Psoas muscle (tissue), 8 donors: ENCODE data around the gene YAP1. TPM values are rescaled to one million over a fixed set of nuclear protein-coding genes. Genes with fewer than 3 reads are reported as not detected.
A peak's percentile ranks its signal among the peaks of the same experiment; 100 is the strongest.

Source experiments
- ATAC-seq, 4 donors: fragments of 200-7000 bp; cut with Tn5 transposase; one replicate each; pipeline ENCODE4 v1.9.1; 2020; ENCODE audit warnings: moderate library complexity in 3 of 4, mild to moderate bottlenecking in 2 of 4
- DNase-seq, 2 donors: peaks; one replicate each; pipeline ENCODE4 v3.0.0-alpha.2; 2020
- H3K27ac ChIP-seq: fragments of 200-600 bp; one replicate; pipeline ENCODE4 v1.8.0; 2022
- H3K27me3 ChIP-seq, 3 donors: fragments of 200-600 bp in 1 of 3; one replicate each; pipeline versions ENCODE4 v1.6.1 to v1.8.0; 2013 to 2022; ENCODE audit warnings: low read length in 2 of 3, mild to moderate bottlenecking in 2 of 3, moderate library complexity in 1 of 3; ENCODE audit not compliant: insufficient read depth in 3 of 3
- H3K36me3 ChIP-seq, 2 donors: fragments of 200-600 bp in 1 of 2; one replicate each; pipeline versions ENCODE4 v1.6.1 to v1.8.0; 2013 to 2022; ENCODE audit warnings: low read depth in 1 of 2, mild to moderate bottlenecking in 1 of 2, moderate library complexity in 1 of 2; ENCODE audit not compliant: insufficient read depth in 1 of 2
- H3K4me1 ChIP-seq: fragments of 200-600 bp; one replicate; pipeline ENCODE4 v1.8.0; 2022
- H3K4me3 ChIP-seq: fragments of 200-600 bp; one replicate; pipeline ENCODE4 v1.8.0; 2022; ENCODE audit warnings: mild to moderate bottlenecking
- H3K9me3 ChIP-seq: fragments of 200-600 bp; one replicate; pipeline ENCODE4 v1.8.0; 2022
- WGBS, 3 donors: extraction: QIAGEN DNeasy Blood & Tissue Kit; methylation state at CpG; one replicate each; pipeline versions ENCODE4 v1.1.6 to v1.1.7; 2013; 5-methylcytosine and 5-hydroxymethylcytosine counted together
- intact Hi-C, 2 donors: fragments of 100-400 bp; cut with DNase I; formaldehyde crosslinking; loops; one replicate each; pipeline versions ENCODE4 v1.11.0 to v1.14.2; 2022
- polyA plus RNA-seq, 3 donors: library from polyadenylated mRNA; stranded (reverse); fragments of 200-250 nt; gene quantifications; one replicate each; pipeline ENCODE4 v1.2.3, GENCODE V29; 2013
- total RNA-seq, 4 donors: library from RNA; stranded (reverse); fragmentation: NEBNext Ultra II Directional in 2 of 4; extraction: Animal tissue kit (Norgen Biotek cat#: 25700) in 2 of 4; gene quantifications; one replicate each; pipeline versions ENCODE4 v1.2.1 to v1.2.4, GENCODE V29; 2021 to 2023
- TF ChIP-seq, protein P1 (sequence below): fragments of 200-600 bp; IDR thresholded peaks from one replicate; pipeline ENCODE4 v1.8.0; 2022; ENCODE audit warnings: antibody characterized with exemption
- donor health status: healthy with polysubstance abuse.
- donor health status: DM: no; HTN: no; CAD: no; lungs with moderate emphysema.
- donor health status: Bipolar disorder and iron deficiency.
- donor health status: healthy.
- donor health status: DM: yes; HTN: yes; CAD: no.
- donor health status: DM: no; HTN: no; CAD: no.
- donor health status: DM: no; HTN: no; CAD: no.
- donor health status: DM: yes; HTN: yes; CAD: no.

Gene YAP1
- total and polyA plus RNA-seq, 7 donors = 11.5 to 124 (median 42.3) TPM

DNA sequence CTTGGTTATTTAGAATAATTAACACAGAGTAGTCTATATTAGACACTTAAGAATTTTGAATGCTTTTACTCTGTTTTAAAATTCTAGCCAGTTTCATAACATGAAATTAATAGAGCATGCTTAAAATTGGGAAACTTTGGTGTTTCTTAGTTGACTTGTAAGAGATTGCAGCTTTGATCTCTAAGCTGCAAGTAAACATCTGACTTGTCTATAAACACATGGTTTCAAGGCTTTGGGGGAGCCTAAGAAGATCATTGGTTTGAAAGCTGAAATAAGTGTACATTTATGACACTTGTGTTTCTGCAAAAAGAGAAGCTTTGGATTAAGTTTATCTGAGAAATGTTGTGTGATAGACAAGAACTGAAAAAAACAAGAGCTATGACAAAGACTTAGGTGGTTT lies 37.8 kb downstream of the YAP1 start:
- intact Hi-C loops = no loop called here
- Histone ChIP-seq H3K9me3 (no peaks in the 10 kb centered on the region), H3K27ac (no peak overlapping the region)

DNA sequence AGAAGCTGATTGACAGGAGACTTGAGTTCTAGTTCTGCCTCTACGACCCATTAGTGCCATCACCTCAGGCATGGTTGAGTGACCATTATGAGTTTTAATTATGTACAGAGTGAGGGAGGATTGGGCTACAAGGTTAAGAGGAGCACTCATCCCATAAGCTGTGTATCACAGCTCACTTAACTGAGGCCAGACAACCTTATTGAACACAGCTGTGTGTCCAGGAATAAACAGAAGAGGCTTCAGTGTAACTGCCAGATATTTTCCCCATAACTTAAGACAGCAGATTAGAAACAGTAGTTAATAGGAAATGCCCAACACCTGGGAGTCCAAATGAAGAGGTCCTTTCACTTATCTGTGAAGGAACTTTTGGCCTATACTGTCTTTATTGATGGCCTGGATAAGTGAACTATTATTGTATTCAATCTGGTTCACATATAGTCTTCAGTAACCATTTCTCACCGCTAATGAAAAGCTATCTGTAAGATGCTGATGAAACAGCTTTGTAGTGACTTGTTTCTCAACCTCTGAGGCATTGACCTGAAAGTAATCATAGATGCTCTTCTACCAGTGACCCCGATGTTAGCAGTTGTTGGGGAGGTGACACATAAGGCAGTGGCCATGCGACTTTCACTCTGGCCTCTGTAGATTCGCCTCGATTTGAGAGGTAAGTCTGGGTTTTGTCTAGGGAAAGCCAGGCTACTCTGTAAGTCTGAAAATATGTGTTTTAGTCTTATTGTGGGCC lies 41.7 kb downstream of the YAP1 start:
- DNase-seq (no peak), ATAC-seq (peak in 2 of 4 donors; percentile 27 to 74)
- TF ChIP-seq, protein P1, sequence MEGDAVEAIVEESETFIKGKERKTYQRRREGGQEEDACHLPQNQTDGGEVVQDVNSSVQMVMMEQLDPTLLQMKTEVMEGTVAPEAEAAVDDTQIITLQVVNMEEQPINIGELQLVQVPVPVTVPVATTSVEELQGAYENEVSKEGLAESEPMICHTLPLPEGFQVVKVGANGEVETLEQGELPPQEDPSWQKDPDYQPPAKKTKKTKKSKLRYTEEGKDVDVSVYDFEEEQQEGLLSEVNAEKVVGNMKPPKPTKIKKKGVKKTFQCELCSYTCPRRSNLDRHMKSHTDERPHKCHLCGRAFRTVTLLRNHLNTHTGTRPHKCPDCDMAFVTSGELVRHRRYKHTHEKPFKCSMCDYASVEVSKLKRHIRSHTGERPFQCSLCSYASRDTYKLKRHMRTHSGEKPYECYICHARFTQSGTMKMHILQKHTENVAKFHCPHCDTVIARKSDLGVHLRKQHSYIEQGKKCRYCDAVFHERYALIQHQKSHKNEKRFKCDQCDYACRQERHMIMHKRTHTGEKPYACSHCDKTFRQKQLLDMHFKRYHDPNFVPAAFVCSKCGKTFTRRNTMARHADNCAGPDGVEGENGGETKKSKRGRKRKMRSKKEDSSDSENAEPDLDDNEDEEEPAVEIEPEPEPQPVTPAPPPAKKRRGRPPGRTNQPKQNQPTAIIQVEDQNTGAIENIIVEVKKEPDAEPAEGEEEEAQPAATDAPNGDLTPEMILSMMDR = no peak
- Histone ChIP-seq H3K4me1 (peaks cover 36% of the 10 kb centered on the region), H3K36me3 (no peaks in the 10 kb centered on the region), H3K27me3 (no peaks in the 10 kb centered on the region), H3K9me3 (no peaks in the 10 kb centered on the region), H3K4me3 (no peak overlapping the region), H3K27ac (peak overlapping the region; percentile 26)
- intact Hi-C loops = loop anchor here in 1 of 2 donors (5.0 kb wide), 1 partner anchor 40 kb away; the partner anchor contains the start of gene YAP1
- 92 to 95% (median 94%) methylated on average over 6 of the region's 6 CpGs for WGBS, 3 donors

More for the DNA sequence above, 37.8 kb downstream of the YAP1 start:
- ATAC-seq = no peak
- H3K36me3 ChIP-seq = no peaks in the 10 kb centered on the region
- DNase-seq = no peak
- TF ChIP-seq, protein P1 = no peak
- H3K4me3 ChIP-seq = no peak overlapping the region
- H3K4me1 ChIP-seq = peaks cover 41% of the 10 kb centered on the region
- H3K27me3 ChIP-seq = no peaks in the 10 kb centered on the region

DNA sequence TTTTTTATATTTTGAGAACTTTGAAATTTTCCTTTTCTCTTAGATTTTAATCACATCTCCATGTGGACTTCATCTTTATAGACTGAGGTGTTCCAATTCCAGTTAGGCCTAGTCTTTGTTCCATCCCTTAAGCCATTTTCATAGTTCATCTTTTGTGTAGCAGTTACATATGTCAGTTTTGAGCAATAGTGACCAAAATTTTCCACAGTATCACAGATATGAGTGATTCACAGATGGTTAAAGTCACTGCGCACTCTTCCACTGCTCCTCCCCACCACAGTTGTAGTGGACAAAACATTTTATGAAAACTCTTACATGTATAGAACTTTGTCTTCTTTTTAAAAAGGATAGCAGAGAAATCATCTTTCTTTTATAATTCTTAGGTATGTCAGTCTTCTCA lies 42.8 kb downstream of the YAP1 start:
- H3K36me3 ChIP-seq = no peaks in the 10 kb centered on the region
- TF ChIP-seq, protein P1 = no peak
- no peak overlapping the region for H3K4me3 ChIP-seq
- WGBS, 3 donors = 93 to 97% (median 94%) methylated on average over 1 of the region's 1 CpG
- no peaks in the 10 kb centered on the region for H3K9me3 ChIP-seq
- ATAC-seq = no peak
- H3K27me3 ChIP-seq = no peaks in the 10 kb centered on the region
- intact Hi-C loops = loop anchor here in 1 of 2 donors (5.0 kb wide), 1 partner anchor 41 kb away; the partner anchor contains the start of gene YAP1
- peaks cover 47% of the 10 kb centered on the region for H3K4me1 ChIP-seq
- H3K27ac ChIP-seq = peak overlapping the region; percentile 71
- no peak for DNase-seq

DNA sequence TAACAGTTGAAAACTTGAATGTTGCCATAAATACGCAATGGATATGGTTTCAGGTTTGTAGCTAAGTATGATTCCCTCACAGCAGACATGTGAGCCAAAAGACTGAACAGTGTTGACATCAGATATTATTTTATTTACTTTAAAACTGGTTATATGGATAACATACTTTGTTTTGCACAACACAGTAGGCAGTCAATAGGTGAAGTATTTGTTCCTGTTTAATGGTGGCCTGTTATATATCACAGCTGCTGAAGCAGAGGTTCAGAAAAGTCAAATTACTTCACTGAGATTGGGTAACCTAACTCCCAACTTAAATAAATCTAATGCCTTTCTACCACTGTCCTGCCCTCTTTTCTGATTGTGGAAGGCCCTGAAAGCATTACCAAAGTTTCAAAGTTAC lies 44.6 kb downstream of the YAP1 start:
- peaks cover 52% of the 10 kb centered on the region for H3K4me1 ChIP-seq
- H3K9me3 ChIP-seq = no peaks in the 10 kb centered on the region
- peak overlapping the region; percentile 46 for H3K4me3 ChIP-seq
- no peaks in the 10 kb centered on the region for H3K27me3 ChIP-seq
- peak in 3 of 4 donors; percentile 35 to 56 (median 41) for ATAC-seq
- 28 to 48% (median 36%) methylated on average over 1 of the region's 1 CpG for WGBS, 3 donors
- peak overlapping the region; percentile 71 for H3K27ac ChIP-seq
- TF ChIP-seq, protein P1 = no peak
- DNase-seq = no peak
- H3K36me3 ChIP-seq = no peaks in the 10 kb centered on the region
- intact Hi-C loops = loop anchor here (5.0 kb wide), 1 partner anchor 43 kb away; the partner anchor contains the start of gene YAP1 (in 2 of the 2)
